ENCODE results near the gene DNAH7. TPM values are rescaled to one million over a fixed set of nuclear protein-coding genes. Genes with fewer than 3 reads are reported as not detected.

The DNAH7 gene
- total and polyA plus RNA-seq, 7 donors = 0.04 to 0.29 (median 0.10) TPM; not detected in 1

GRCh38 chr2:195821566-195821932 is 247.1 kb downstream of the DNAH7 start:
- WGBS, 3 donors = 76 to 84% (median 78%) methylated on average over 5 of the region's 5 CpGs
- no peak for TF ChIP-seq CTCF (IDR thresholded peaks at IDR 0.05)
- Histone ChIP-seq H3K9me3 (no peaks in the 10 kb centered on the region), H3K4me1 (no peaks in the 10 kb centered on the region), H3K27ac (no peak overlapping the region), H3K36me3 (ENCODE audit: insufficient read depth in 1 of 2, low read depth in 1 of 2) (no peaks in the 10 kb centered on the region), H3K27me3 (ENCODE audit: insufficient read depth in 3 of 3, low read length in 2 of 3) (no peaks in the 10 kb centered on the region), H3K4me3 (no peak overlapping the region)
- DNase-seq = no peak
- no peak for ATAC-seq
- intact Hi-C loops (cut with DNase I) = no loop called here

- no peak for ATAC-seq
- no peak for TF ChIP-seq CTCF (IDR thresholded peaks at IDR 0.05)
- H3K4me1 ChIP-seq = no peaks in the 10 kb centered on the region
- H3K27me3 ChIP-seq (ENCODE audit: insufficient read depth in 3 of 3, low read length in 2 of 3) = no peaks in the 10 kb centered on the region
- WGBS, 3 donors = 90 to 91% (median 90%) methylated on average over 3 of the region's 3 CpGs
- no peak overlapping the region for H3K27ac ChIP-seq
- DNase-seq = no peak
- no peak overlapping the region for H3K4me3 ChIP-seq
- intact Hi-C loops (cut with DNase I) = no loop called here
- no peaks in the 10 kb centered on the region for H3K36me3 ChIP-seq (ENCODE audit: insufficient read depth in 1 of 2, low read depth in 1 of 2)
- H3K9me3 ChIP-seq = no peaks in the 10 kb centered on the region
Observed at GRCh38 chr2:195820867-195821565, 247.6 kb downstream of the DNAH7 start.

GRCh38 chr2:195820373-195820772 is 248.3 kb downstream of the DNAH7 start:
- no peak for TF ChIP-seq CTCF (IDR thresholded peaks at IDR 0.05)
- ATAC-seq = no peak
- no peaks in the 10 kb centered on the region for H3K36me3 ChIP-seq (ENCODE audit: insufficient read depth in 1 of 2, low read depth in 1 of 2)
- 93 to 96% (median 95%) methylated on average over 3 of the region's 3 CpGs for WGBS, 3 donors
- no peak overlapping the region for H3K27ac ChIP-seq
- intact Hi-C loops (cut with DNase I) = no loop called here
- H3K27me3 ChIP-seq (ENCODE audit: insufficient read depth in 3 of 3, low read length in 2 of 3) = no peaks in the 10 kb centered on the region
- H3K9me3 ChIP-seq = no peaks in the 10 kb centered on the region
- no peak overlapping the region for H3K4me3 ChIP-seq
- H3K4me1 ChIP-seq = no peaks in the 10 kb centered on the region
- no peak for DNase-seq

- 58 to 73% (median 58%) methylated on average over 1 of the region's 1 CpG for WGBS, 3 donors
- Histone ChIP-seq H3K4me1 (no peaks in the 10 kb centered on the region), H3K27ac (no peak overlapping the region), H3K9me3 (no peaks in the 10 kb centered on the region), H3K4me3 (no peak overlapping the region), H3K36me3 (ENCODE audit: insufficient read depth in 1 of 2, low read depth in 1 of 2) (no peaks in the 10 kb centered on the region), H3K27me3 (ENCODE audit: insufficient read depth in 3 of 3, low read length in 2 of 3) (no peaks in the 10 kb centered on the region)
- DNase-seq = no peak
- no peak for TF ChIP-seq CTCF (IDR thresholded peaks at IDR 0.05)
- ATAC-seq = no peak
- intact Hi-C loops (cut with DNase I) = no loop called here
Observed at GRCh38 chr2:195819276-195819675, 249.4 kb downstream of the DNAH7 start.

GRCh38 chr2:195818526-195818925 is 250.1 kb downstream of the DNAH7 start:
- Histone ChIP-seq H3K27ac (no peak overlapping the region), H3K36me3 (ENCODE audit: insufficient read depth in 1 of 2, low read depth in 1 of 2) (no peaks in the 10 kb centered on the region), H3K4me1 (no peaks in the 10 kb centered on the region), H3K27me3 (ENCODE audit: insufficient read depth in 3 of 3, low read length in 2 of 3) (no peaks in the 10 kb centered on the region), H3K9me3 (no peaks in the 10 kb centered on the region), H3K4me3 (no peak overlapping the region)
- DNase-seq (no peak), ATAC-seq (no peak)
- TF ChIP-seq CTCF (IDR thresholded peaks at IDR 0.05) = no peak
- 82 to 89% (median 85%) methylated on average over 3 of the region's 3 CpGs for WGBS, 3 donors
- intact Hi-C loops (cut with DNase I) = no loop called here

Measured in psoas muscle (tissue), 8 donors.